HFF-Myc (cell line): Measurements from ENCODE around the gene WDFY4.

Source experiments
- DNase-seq: peaks from one replicate; pipeline ENCODE4 v3.0.0-alpha.2; 2011; ENCODE audit warnings: low read depth; ENCODE audit errors: extremely low read depth
- H3K4me3 ChIP-seq: replicated peaks from 2 replicates; pipeline ENCODE4 v1.5.1; 2011; ENCODE audit warnings: low read depth, mild to moderate bottlenecking, control low read depth, low read length
- CTCF ChIP-seq: IDR thresholded peaks from 2 replicates; pipeline ENCODE4 v1.5.1; 2012; ENCODE audit warnings: mild to moderate bottlenecking, low read depth, low read length, control low read depth; ENCODE audit errors: missing control alignments

Gene WDFY4

GRCh38 chr10:48843198-48843597, 158.5 kb downstream of the WDFY4 start:
- no peak for TF ChIP-seq CTCF
- H3K4me3 ChIP-seq, result no peak overlapping the region
- DNase-seq, result no peak

- DNase-seq, result no peak
- no peak overlapping the region for H3K4me3 ChIP-seq
- no peak for TF ChIP-seq CTCF
These were observed 159.9 kb downstream of the WDFY4 start for GRCh38 chr10:48844616-48845015.

- H3K4me3 ChIP-seq, result no peak overlapping the region
- no peak for DNase-seq
- no peak for TF ChIP-seq CTCF
These were observed 160.8 kb downstream of the WDFY4 start for GRCh38 chr10:48845512-48845911.

- no peak for DNase-seq
- H3K4me3 ChIP-seq, result no peak overlapping the region
- TF ChIP-seq CTCF, result no peak
These were observed 163.0 kb downstream of the WDFY4 start for GRCh38 chr10:48847691-48848090.

GRCh38 chr10:48856855-48857254, 172.2 kb downstream of the WDFY4 start:
- DNase-seq, result no peak
- H3K4me3 ChIP-seq, result no peak overlapping the region
- TF ChIP-seq CTCF, result no peak

GRCh38 chr10:48872234-48872633, 187.6 kb downstream of the WDFY4 start:
- no peak for TF ChIP-seq CTCF
- DNase-seq, result no peak
- H3K4me3 ChIP-seq, result no peak overlapping the region

GRCh38 chr10:48878091-48878490, 193.4 kb downstream of the WDFY4 start:
- DNase-seq, result no peak
- no peak overlapping the region for H3K4me3 ChIP-seq
- no peak for TF ChIP-seq CTCF
